ENCODE results near the gene EDRF1. TPM values are rescaled to one million over a fixed set of nuclear protein-coding genes. Genes with fewer than 3 reads are reported as not detected.

EDRF1 gene
- polyA plus RNA-seq, 1 donor (not counting 4 experiments of a cell fraction or from before 2014, with no cell fraction given), result 20.4 TPM

DNA sequence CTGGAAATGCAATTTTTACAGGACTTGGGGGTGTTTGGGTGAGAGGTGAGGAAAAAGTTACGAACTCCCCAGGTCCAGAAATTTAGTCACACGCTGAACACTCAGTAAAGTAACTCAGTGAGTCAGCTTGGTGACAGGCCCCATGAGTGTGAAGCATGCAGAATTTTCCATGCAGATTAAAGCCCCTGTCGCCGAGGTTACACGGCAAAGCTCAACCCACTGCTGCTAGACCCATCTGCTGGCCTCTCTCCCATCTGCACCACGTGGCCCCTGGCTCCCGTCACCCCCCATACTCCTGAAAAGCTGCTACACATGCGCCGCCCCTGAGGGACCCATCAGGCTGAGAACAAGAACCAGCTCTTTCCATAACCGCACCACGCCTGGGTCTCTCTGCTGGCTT, 63.1 kb downstream of the EDRF1 start:
- no peak overlapping the region for H3K9ac ChIP-seq (ENCODE audit: control insufficient read depth, extremely low read depth, insufficient read depth, low read length)
- no peaks in the 10 kb centered on the region for H3K27me3 ChIP-seq (ENCODE audit: control insufficient read depth, extremely low read depth, insufficient read depth, low read length)
- H3K36me3 ChIP-seq (ENCODE audit: control insufficient read depth in 2 of 2, extremely low read depth in 1 of 2, insufficient read depth in 2 of 2, low read length in 2 of 2), result no peaks in the 10 kb centered on the region
- H2AFZ ChIP-seq (ENCODE audit: control insufficient read depth, low read length), result no peak overlapping the region
- H3K4me1 ChIP-seq (ENCODE audit: control insufficient read depth, extremely low read depth, insufficient read depth, low read length), result no peaks in the 10 kb centered on the region
- H4K20me1 ChIP-seq (ENCODE audit: control insufficient read depth, extremely low read depth, insufficient read depth, low read length), result no peaks in the 10 kb centered on the region
- H3K4me3 ChIP-seq (ENCODE audit: control insufficient read depth in 2 of 3, extremely low read depth in 1 of 3, insufficient read depth in 2 of 3, low read depth in 1 of 3, low read length in 3 of 3), result no peak overlapping the region
- no peak overlapping the region for H3K27ac ChIP-seq (ENCODE audit: control insufficient read depth, insufficient read depth, low read length)
- dilution Hi-C loops (cut with MboI; ENCODE audit: extremely low pct_ligation_motif_present, low sequenced_read_pairs), result no loop called here
- FAIRE-seq, result no peak
- no peaks in the 10 kb centered on the region for H3K9me3 ChIP-seq (ENCODE audit: control insufficient read depth, low read depth, low read length)
- TF ChIP-seq EZH2 (IDR thresholded peaks at IDR 0.05; ENCODE audit: low read length), result no peak
- TF ChIP-seq, protein P1, sequence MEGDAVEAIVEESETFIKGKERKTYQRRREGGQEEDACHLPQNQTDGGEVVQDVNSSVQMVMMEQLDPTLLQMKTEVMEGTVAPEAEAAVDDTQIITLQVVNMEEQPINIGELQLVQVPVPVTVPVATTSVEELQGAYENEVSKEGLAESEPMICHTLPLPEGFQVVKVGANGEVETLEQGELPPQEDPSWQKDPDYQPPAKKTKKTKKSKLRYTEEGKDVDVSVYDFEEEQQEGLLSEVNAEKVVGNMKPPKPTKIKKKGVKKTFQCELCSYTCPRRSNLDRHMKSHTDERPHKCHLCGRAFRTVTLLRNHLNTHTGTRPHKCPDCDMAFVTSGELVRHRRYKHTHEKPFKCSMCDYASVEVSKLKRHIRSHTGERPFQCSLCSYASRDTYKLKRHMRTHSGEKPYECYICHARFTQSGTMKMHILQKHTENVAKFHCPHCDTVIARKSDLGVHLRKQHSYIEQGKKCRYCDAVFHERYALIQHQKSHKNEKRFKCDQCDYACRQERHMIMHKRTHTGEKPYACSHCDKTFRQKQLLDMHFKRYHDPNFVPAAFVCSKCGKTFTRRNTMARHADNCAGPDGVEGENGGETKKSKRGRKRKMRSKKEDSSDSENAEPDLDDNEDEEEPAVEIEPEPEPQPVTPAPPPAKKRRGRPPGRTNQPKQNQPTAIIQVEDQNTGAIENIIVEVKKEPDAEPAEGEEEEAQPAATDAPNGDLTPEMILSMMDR (optimal IDR thresholded peaks at IDR 0.05 in 1 of 3, IDR thresholded peaks at IDR 0.05 in 1 of 3, conservative IDR thresholded peaks at IDR 0.05 in 1 of 3; ENCODE audit: extremely low read depth in 1 of 3, insufficient read depth in 2 of 3, low read length in 3 of 3), result no peak
- no peak for DNase-seq (ENCODE audit: low read depth, low spot score)
- no peaks in the 10 kb centered on the region for H3K9me1 ChIP-seq (ENCODE audit: control insufficient read depth, extremely low read depth, insufficient read depth, low read length)
- H3K4me2 ChIP-seq (ENCODE audit: control insufficient read depth, extremely low read depth, insufficient read depth, low read depth, low read length), result no peak overlapping the region
- no peaks in the 10 kb centered on the region for H3K79me2 ChIP-seq (ENCODE audit: control insufficient read depth, insufficient read depth, low read length)

DNA sequence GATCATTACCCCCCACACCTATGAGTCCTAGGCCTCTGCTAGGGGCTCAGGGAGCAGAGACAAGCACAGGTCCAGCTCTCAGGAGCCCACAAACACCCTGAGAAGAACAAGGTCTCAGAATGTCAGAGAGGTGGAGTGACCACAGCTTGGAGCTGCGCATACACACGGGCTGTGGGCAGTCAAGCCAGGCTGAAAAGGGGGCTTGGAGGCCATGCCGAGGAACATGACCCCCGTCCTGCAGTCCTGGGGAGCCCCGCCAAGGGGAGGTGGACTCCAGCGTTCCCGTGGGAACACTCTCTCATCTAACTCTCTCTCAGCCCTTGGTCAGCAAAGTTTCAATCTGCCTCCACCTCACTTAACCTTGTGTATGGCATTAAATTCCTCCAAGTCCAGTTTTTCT, 63.9 kb downstream of the EDRF1 start:
- no peak overlapping the region for H3K4me3 ChIP-seq (ENCODE audit: control insufficient read depth in 2 of 3, extremely low read depth in 1 of 3, insufficient read depth in 2 of 3, low read depth in 1 of 3, low read length in 3 of 3)
- TF ChIP-seq EZH2 (IDR thresholded peaks at IDR 0.05; ENCODE audit: low read length), result no peak
- TF ChIP-seq, protein P1 (optimal IDR thresholded peaks at IDR 0.05 in 1 of 3, IDR thresholded peaks at IDR 0.05 in 1 of 3, conservative IDR thresholded peaks at IDR 0.05 in 1 of 3; ENCODE audit: extremely low read depth in 1 of 3, insufficient read depth in 2 of 3, low read length in 3 of 3), result no peak
- no peak overlapping the region for H2AFZ ChIP-seq (ENCODE audit: control insufficient read depth, low read length)
- no peaks in the 10 kb centered on the region for H3K9me1 ChIP-seq (ENCODE audit: control insufficient read depth, extremely low read depth, insufficient read depth, low read length)
- DNase-seq (ENCODE audit: low read depth, low spot score) (no peak), FAIRE-seq (no peak)
- no peaks in the 10 kb centered on the region for H3K9me3 ChIP-seq (ENCODE audit: control insufficient read depth, low read depth, low read length)
- H3K79me2 ChIP-seq (ENCODE audit: control insufficient read depth, insufficient read depth, low read length), result no peaks in the 10 kb centered on the region
- no peaks in the 10 kb centered on the region for H3K4me1 ChIP-seq (ENCODE audit: control insufficient read depth, extremely low read depth, insufficient read depth, low read length)
- peaks cover 0 to 2% of the 10 kb centered on the region in 2 experiments for H3K36me3 ChIP-seq (ENCODE audit: control insufficient read depth in 2 of 2, extremely low read depth in 1 of 2, insufficient read depth in 2 of 2, low read length in 2 of 2)
- H4K20me1 ChIP-seq (ENCODE audit: control insufficient read depth, extremely low read depth, insufficient read depth, low read length), result no peaks in the 10 kb centered on the region
- H3K27me3 ChIP-seq (ENCODE audit: control insufficient read depth, extremely low read depth, insufficient read depth, low read length), result no peaks in the 10 kb centered on the region
- no peak overlapping the region for H3K9ac ChIP-seq (ENCODE audit: control insufficient read depth, extremely low read depth, insufficient read depth, low read length)
- H3K27ac ChIP-seq (ENCODE audit: control insufficient read depth, insufficient read depth, low read length), result no peak overlapping the region
- dilution Hi-C loops (cut with MboI; ENCODE audit: extremely low pct_ligation_motif_present, low sequenced_read_pairs), result no loop called here
- H3K4me2 ChIP-seq (ENCODE audit: control insufficient read depth, extremely low read depth, insufficient read depth, low read depth, low read length), result no peak overlapping the region

All from keratinocyte (primary cell).